ENCODE results near the gene SGTA.

Gene SGTA

DNA sequence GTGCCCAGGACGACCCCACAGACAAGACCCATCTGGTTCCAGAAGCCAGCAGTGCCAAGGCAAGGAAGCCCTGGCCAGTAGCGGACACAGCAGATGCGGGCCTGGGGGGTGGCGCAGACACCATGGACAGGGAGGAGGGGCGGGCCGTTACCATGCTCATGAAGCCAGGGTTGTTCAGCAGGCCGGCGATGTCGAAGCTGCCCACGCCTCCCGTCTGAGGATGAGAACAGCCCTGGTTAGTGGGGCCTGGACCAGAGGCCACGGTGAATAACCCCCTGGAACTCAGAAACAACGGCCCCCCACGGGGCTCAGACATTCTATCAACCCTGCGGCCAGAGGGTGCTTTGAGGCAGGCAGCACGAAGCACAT is 21.8 kb downstream of the SGTA start:
- no peak overlapping the region for H3K27ac ChIP-seq
- no peak overlapping the region for H3K4me3 ChIP-seq (ENCODE audit: low read depth, low read length)
- TF ChIP-seq, protein P1, sequence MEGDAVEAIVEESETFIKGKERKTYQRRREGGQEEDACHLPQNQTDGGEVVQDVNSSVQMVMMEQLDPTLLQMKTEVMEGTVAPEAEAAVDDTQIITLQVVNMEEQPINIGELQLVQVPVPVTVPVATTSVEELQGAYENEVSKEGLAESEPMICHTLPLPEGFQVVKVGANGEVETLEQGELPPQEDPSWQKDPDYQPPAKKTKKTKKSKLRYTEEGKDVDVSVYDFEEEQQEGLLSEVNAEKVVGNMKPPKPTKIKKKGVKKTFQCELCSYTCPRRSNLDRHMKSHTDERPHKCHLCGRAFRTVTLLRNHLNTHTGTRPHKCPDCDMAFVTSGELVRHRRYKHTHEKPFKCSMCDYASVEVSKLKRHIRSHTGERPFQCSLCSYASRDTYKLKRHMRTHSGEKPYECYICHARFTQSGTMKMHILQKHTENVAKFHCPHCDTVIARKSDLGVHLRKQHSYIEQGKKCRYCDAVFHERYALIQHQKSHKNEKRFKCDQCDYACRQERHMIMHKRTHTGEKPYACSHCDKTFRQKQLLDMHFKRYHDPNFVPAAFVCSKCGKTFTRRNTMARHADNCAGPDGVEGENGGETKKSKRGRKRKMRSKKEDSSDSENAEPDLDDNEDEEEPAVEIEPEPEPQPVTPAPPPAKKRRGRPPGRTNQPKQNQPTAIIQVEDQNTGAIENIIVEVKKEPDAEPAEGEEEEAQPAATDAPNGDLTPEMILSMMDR (IDR thresholded peaks at IDR 0.05), result no peak
- no peaks in the 10 kb centered on the region for H3K9me3 ChIP-seq (ENCODE audit: control insufficient read depth, low read length)
- H3K4me2 ChIP-seq (ENCODE audit: low read length), result no peak overlapping the region
- H3K4me1 ChIP-seq, result no peaks in the 10 kb centered on the region
- peaks cover 2% of the 10 kb centered on the region for H3K36me3 ChIP-seq (ENCODE audit: control insufficient read depth, insufficient read depth, low read length)
- H3K27me3 ChIP-seq (ENCODE audit: control insufficient read depth, insufficient read depth, low read length), result no peaks in the 10 kb centered on the region
- H2AFZ ChIP-seq, result no peak overlapping the region
- H3K79me2 ChIP-seq, result peaks cover 8% of the 10 kb centered on the region
- H3K9ac ChIP-seq, result no peak overlapping the region

DNA sequence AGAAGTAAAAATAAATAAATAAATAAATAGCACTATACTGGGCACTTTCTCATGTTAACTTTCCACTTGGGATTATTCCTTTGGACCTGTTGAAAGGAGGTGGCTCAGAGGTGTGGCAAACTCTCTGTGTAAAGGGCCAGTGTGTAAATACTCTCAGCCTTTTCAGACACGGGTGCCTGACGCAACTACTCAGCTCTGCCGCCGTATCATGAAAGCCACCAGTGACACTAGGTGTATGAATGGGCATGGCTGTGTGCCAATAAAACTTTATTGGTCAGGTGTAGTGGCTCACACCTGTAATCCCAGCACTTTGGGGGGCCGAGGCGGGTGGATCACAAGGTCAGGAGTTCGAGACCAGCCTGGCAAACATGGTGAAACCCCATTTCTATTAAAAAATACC is 23.1 kb downstream of the SGTA start:
- no peaks in the 10 kb centered on the region for H3K9me3 ChIP-seq (ENCODE audit: control insufficient read depth, low read length)
- no peak overlapping the region for H3K9ac ChIP-seq
- H3K4me2 ChIP-seq (ENCODE audit: low read length), result no peak overlapping the region
- peaks cover 3% of the 10 kb centered on the region for H3K79me2 ChIP-seq
- H2AFZ ChIP-seq, result no peak overlapping the region
- H3K4me1 ChIP-seq, result no peaks in the 10 kb centered on the region
- H3K27me3 ChIP-seq (ENCODE audit: control insufficient read depth, insufficient read depth, low read length), result no peaks in the 10 kb centered on the region
- no peaks in the 10 kb centered on the region for H3K36me3 ChIP-seq (ENCODE audit: control insufficient read depth, insufficient read depth, low read length)
- H3K4me3 ChIP-seq (ENCODE audit: low read depth, low read length), result no peak overlapping the region
- TF ChIP-seq, protein P1 (IDR thresholded peaks at IDR 0.05), result no peak
- H3K27ac ChIP-seq, result no peak overlapping the region

DNA sequence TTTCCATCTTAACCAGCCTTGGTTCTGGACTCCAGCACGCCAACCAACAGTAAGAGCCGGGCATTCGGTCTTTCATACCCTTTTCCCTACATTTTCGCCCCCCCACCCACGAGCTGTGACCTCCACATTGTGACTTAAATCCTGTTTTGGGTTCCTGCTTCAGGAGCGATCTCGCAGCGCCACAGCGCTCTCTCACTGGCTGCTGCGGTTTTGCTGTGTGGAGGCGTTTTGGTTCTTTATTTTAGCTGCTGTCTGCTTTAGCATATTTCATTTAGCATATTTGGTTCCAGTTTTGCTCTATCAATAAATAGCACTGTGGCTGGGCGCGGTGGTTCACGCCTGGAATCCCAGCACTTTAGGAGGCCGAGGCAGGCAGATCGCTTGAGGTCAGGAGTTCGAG is 23.7 kb downstream of the SGTA start:
- TF ChIP-seq, protein P1 (IDR thresholded peaks at IDR 0.05), result no peak
- no peaks in the 10 kb centered on the region for H3K9me3 ChIP-seq (ENCODE audit: control insufficient read depth, low read length)
- no peak overlapping the region for H2AFZ ChIP-seq
- no peaks in the 10 kb centered on the region for H3K27me3 ChIP-seq (ENCODE audit: control insufficient read depth, insufficient read depth, low read length)
- no peaks in the 10 kb centered on the region for H3K36me3 ChIP-seq (ENCODE audit: control insufficient read depth, insufficient read depth, low read length)
- no peak overlapping the region for H3K4me3 ChIP-seq (ENCODE audit: low read depth, low read length)
- H3K4me1 ChIP-seq, result no peaks in the 10 kb centered on the region
- H3K9ac ChIP-seq, result no peak overlapping the region
- H3K27ac ChIP-seq, result no peak overlapping the region
- no peaks in the 10 kb centered on the region for H3K79me2 ChIP-seq
- H3K4me2 ChIP-seq (ENCODE audit: low read length), result no peak overlapping the region

DNA sequence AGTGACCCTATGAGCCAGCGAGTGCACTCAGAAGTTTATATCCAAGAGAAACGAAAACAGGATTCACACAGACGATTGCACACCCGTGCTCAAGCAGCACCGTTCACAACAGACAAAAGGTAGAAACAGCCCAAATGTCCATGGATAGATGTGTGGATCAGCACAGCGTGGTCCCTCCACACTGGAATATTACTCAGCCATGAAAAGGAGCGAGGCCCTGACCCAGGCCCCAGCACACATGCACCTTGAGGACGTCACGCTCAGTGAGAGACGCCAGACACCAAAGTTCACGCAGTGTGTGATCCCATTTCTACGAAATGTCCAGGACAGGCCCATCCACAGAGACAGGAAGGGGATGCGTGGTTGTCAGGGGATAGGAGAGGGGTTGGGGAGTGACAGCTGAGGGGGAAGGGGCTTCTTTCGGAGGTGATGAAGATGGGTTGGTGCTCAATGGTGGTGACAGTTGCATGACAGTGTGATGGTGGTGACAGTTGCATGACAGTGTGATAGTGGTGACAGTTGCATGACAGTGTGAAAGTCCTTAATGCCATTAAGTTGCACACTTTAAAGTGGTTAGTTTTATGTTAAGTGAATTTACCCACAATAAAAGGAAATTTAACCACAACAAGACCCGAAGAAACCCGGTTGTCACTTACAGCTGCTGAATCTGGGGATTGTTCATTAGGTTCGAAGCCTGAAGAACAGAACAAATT is 24.3 kb downstream of the SGTA start:
- no peak overlapping the region for H2AFZ ChIP-seq
- no peaks in the 10 kb centered on the region for H3K9me3 ChIP-seq (ENCODE audit: control insufficient read depth, low read length)
- no peaks in the 10 kb centered on the region for H3K36me3 ChIP-seq (ENCODE audit: control insufficient read depth, insufficient read depth, low read length)
- H3K27me3 ChIP-seq (ENCODE audit: control insufficient read depth, insufficient read depth, low read length), result no peaks in the 10 kb centered on the region
- H3K4me1 ChIP-seq, result no peaks in the 10 kb centered on the region
- no peak overlapping the region for H3K9ac ChIP-seq
- H3K4me3 ChIP-seq (ENCODE audit: low read depth, low read length), result no peak overlapping the region
- no peaks in the 10 kb centered on the region for H3K79me2 ChIP-seq
- no peak overlapping the region for H3K27ac ChIP-seq
- H3K4me2 ChIP-seq (ENCODE audit: low read length), result no peak overlapping the region
- TF ChIP-seq, protein P1 (IDR thresholded peaks at IDR 0.05), result no peak
